Measurements from ENCODE around the gene ADCY7.

ADCY7 gene

GRCh38 chr16:50294955-50295354 is 28.6 kb downstream of the ADCY7 start:
- Histone ChIP-seq H3K9ac (ENCODE audit: low read length) (no peak overlapping the region), H3K9me3 (ENCODE audit: control insufficient read depth, insufficient read depth, low read depth, low read length) (no peaks in the 10 kb centered on the region), H3K4me3 (ENCODE audit: low read depth, low read length) (no peak overlapping the region), H3K27me3 (ENCODE audit: control insufficient read depth, insufficient read depth, low read length) (no peaks in the 10 kb centered on the region), H3K27ac (ENCODE audit: low read depth, low read length) (no peak overlapping the region), H3K36me3 (ENCODE audit: control insufficient read depth, insufficient read depth, low read length) (no peaks in the 10 kb centered on the region), H3K4me1 (ENCODE audit: control insufficient read depth, insufficient read depth, low read length) (no peaks in the 10 kb centered on the region)

GRCh38 chr16:50295541-50296132 is 29.3 kb downstream of the ADCY7 start:
- Histone ChIP-seq H3K9ac (ENCODE audit: low read length) (no peak overlapping the region), H3K27me3 (ENCODE audit: control insufficient read depth, insufficient read depth, low read length) (no peaks in the 10 kb centered on the region), H3K4me3 (ENCODE audit: low read depth, low read length) (no peak overlapping the region), H3K36me3 (ENCODE audit: control insufficient read depth, insufficient read depth, low read length) (no peaks in the 10 kb centered on the region), H3K27ac (ENCODE audit: low read depth, low read length) (no peak overlapping the region), H3K9me3 (ENCODE audit: control insufficient read depth, insufficient read depth, low read depth, low read length) (no peaks in the 10 kb centered on the region), H3K4me1 (ENCODE audit: control insufficient read depth, insufficient read depth, low read length) (no peaks in the 10 kb centered on the region)

- Histone ChIP-seq H3K9ac (ENCODE audit: low read length) (no peak overlapping the region), H3K27ac (ENCODE audit: low read depth, low read length) (no peak overlapping the region), H3K4me3 (ENCODE audit: low read depth, low read length) (no peak overlapping the region), H3K4me1 (ENCODE audit: control insufficient read depth, insufficient read depth, low read length) (no peaks in the 10 kb centered on the region), H3K9me3 (ENCODE audit: control insufficient read depth, insufficient read depth, low read depth, low read length) (no peaks in the 10 kb centered on the region), H3K27me3 (ENCODE audit: control insufficient read depth, insufficient read depth, low read length) (no peaks in the 10 kb centered on the region), H3K36me3 (ENCODE audit: control insufficient read depth, insufficient read depth, low read length) (no peaks in the 10 kb centered on the region)
These were observed 30.5 kb downstream of the ADCY7 start for GRCh38 chr16:50296807-50297206.

- H3K27me3 ChIP-seq (ENCODE audit: control insufficient read depth, insufficient read depth, low read length) = no peaks in the 10 kb centered on the region
- no peaks in the 10 kb centered on the region for H3K4me1 ChIP-seq (ENCODE audit: control insufficient read depth, insufficient read depth, low read length)
- H3K9ac ChIP-seq (ENCODE audit: low read length) = no peak overlapping the region
- H3K36me3 ChIP-seq (ENCODE audit: control insufficient read depth, insufficient read depth, low read length) = no peaks in the 10 kb centered on the region
- H3K4me3 ChIP-seq (ENCODE audit: low read depth, low read length) = no peak overlapping the region
- no peak overlapping the region for H3K27ac ChIP-seq (ENCODE audit: low read depth, low read length)
- H3K9me3 ChIP-seq (ENCODE audit: control insufficient read depth, insufficient read depth, low read depth, low read length) = no peaks in the 10 kb centered on the region
These were observed 31.1 kb downstream of the ADCY7 start for GRCh38 chr16:50297301-50298074.

- no peak overlapping the region for H3K4me3 ChIP-seq (ENCODE audit: low read depth, low read length)
- H3K4me1 ChIP-seq (ENCODE audit: control insufficient read depth, insufficient read depth, low read length) = no peaks in the 10 kb centered on the region
- no peaks in the 10 kb centered on the region for H3K36me3 ChIP-seq (ENCODE audit: control insufficient read depth, insufficient read depth, low read length)
- no peaks in the 10 kb centered on the region for H3K27me3 ChIP-seq (ENCODE audit: control insufficient read depth, insufficient read depth, low read length)
- H3K9me3 ChIP-seq (ENCODE audit: control insufficient read depth, insufficient read depth, low read depth, low read length) = no peaks in the 10 kb centered on the region
- H3K9ac ChIP-seq (ENCODE audit: low read length) = no peak overlapping the region
- H3K27ac ChIP-seq (ENCODE audit: low read depth, low read length) = no peak overlapping the region
These were observed 31.7 kb downstream of the ADCY7 start for GRCh38 chr16:50298075-50298460.

- Histone ChIP-seq H3K36me3 (ENCODE audit: control insufficient read depth, insufficient read depth, low read length) (no peaks in the 10 kb centered on the region), H3K9ac (ENCODE audit: low read length) (no peak overlapping the region), H3K4me1 (ENCODE audit: control insufficient read depth, insufficient read depth, low read length) (no peaks in the 10 kb centered on the region)
These were observed 32.5 kb downstream of the ADCY7 start for GRCh38 chr16:50298591-50299507.

GRCh38 chr16:50299508-50300105 is 33.3 kb downstream of the ADCY7 start:
- no peak overlapping the region for H3K9ac ChIP-seq (ENCODE audit: low read length)
- H3K27ac ChIP-seq (ENCODE audit: low read depth, low read length) = no peak overlapping the region
- H3K27me3 ChIP-seq (ENCODE audit: control insufficient read depth, insufficient read depth, low read length) = no peaks in the 10 kb centered on the region
- H3K4me1 ChIP-seq (ENCODE audit: control insufficient read depth, insufficient read depth, low read length) = no peaks in the 10 kb centered on the region
- H3K9me3 ChIP-seq (ENCODE audit: control insufficient read depth, insufficient read depth, low read depth, low read length) = no peaks in the 10 kb centered on the region
- H3K4me3 ChIP-seq (ENCODE audit: low read depth, low read length) = no peak overlapping the region
- H3K36me3 ChIP-seq (ENCODE audit: control insufficient read depth, insufficient read depth, low read length) = no peaks in the 10 kb centered on the region

More at GRCh38 chr16:50298591-50299507, 32.5 kb downstream of the ADCY7 start:
- H3K9me3 ChIP-seq (ENCODE audit: control insufficient read depth, insufficient read depth, low read depth, low read length) = no peaks in the 10 kb centered on the region
- H3K27ac ChIP-seq (ENCODE audit: low read depth, low read length) = no peak overlapping the region
- H3K27me3 ChIP-seq (ENCODE audit: control insufficient read depth, insufficient read depth, low read length) = no peaks in the 10 kb centered on the region
- no peak overlapping the region for H3K4me3 ChIP-seq (ENCODE audit: low read depth, low read length)

GRCh38 chr16:50300942-50301625 is 34.7 kb downstream of the ADCY7 start:
- Histone ChIP-seq H3K9me3 (ENCODE audit: control insufficient read depth, insufficient read depth, low read depth, low read length) (no peaks in the 10 kb centered on the region), H3K4me1 (ENCODE audit: control insufficient read depth, insufficient read depth, low read length) (no peaks in the 10 kb centered on the region), H3K4me3 (ENCODE audit: low read depth, low read length) (no peak overlapping the region), H3K27me3 (ENCODE audit: control insufficient read depth, insufficient read depth, low read length) (no peaks in the 10 kb centered on the region), H3K36me3 (ENCODE audit: control insufficient read depth, insufficient read depth, low read length) (no peaks in the 10 kb centered on the region), H3K9ac (ENCODE audit: low read length) (no peak overlapping the region), H3K27ac (ENCODE audit: low read depth, low read length) (no peak overlapping the region)

- no peaks in the 10 kb centered on the region for H3K4me1 ChIP-seq (ENCODE audit: control insufficient read depth, insufficient read depth, low read length)
- H3K36me3 ChIP-seq (ENCODE audit: control insufficient read depth, insufficient read depth, low read length) = no peaks in the 10 kb centered on the region
- H3K27ac ChIP-seq (ENCODE audit: low read depth, low read length) = no peak overlapping the region
- H3K4me3 ChIP-seq (ENCODE audit: low read depth, low read length) = no peak overlapping the region
- no peaks in the 10 kb centered on the region for H3K9me3 ChIP-seq (ENCODE audit: control insufficient read depth, insufficient read depth, low read depth, low read length)
- no peak overlapping the region for H3K9ac ChIP-seq (ENCODE audit: low read length)
- no peaks in the 10 kb centered on the region for H3K27me3 ChIP-seq (ENCODE audit: control insufficient read depth, insufficient read depth, low read length)
These were observed 35.5 kb downstream of the ADCY7 start for GRCh38 chr16:50301626-50302471.
